Right lobe of liver (tissue), 6 donors: Measurements from ENCODE around the gene EPB41. TPM values are rescaled to one million over a fixed set of nuclear protein-coding genes. Genes with fewer than 3 reads are reported as not detected.

Source experiments
- ATAC-seq, 4 donors: fragments of 200-7000 bp; cut with Tn5 transposase; one replicate each; pipeline ENCODE4 v1.9.1; 2020; ENCODE audit warnings: mild to moderate bottlenecking in 4 of 4, moderate library complexity in 4 of 4
- DNase-seq, 3 donors: peaks; one replicate each; pipeline ENCODE4 v3.0.0-alpha.2; 2020
- H3K27ac ChIP-seq, 3 donors: fragments of 200-600 bp; one replicate each; pipeline ENCODE4 v1.8.0; 2022
- H3K27me3 ChIP-seq, 2 donors: fragments of 200-600 bp; one replicate each; pipeline ENCODE4 v1.8.0; 2022
- H3K36me3 ChIP-seq, 4 donors: fragments of 200-600 bp; sonication (generic) in 1 of 4; one replicate each; pipeline versions ENCODE4 v1.5.1 to v1.8.0; 2017 to 2022; ENCODE audit warnings: control low read depth in 1 of 4
- H3K4me1 ChIP-seq, 4 donors: fragments of 200-600 bp; sonication (generic) in 1 of 4; one replicate each; pipeline versions ENCODE4 v1.5.1 to v1.8.0; 2017 to 2022; ENCODE audit warnings: control low read depth in 1 of 4
- H3K4me3 ChIP-seq, 3 donors: fragments of 200-600 bp; one replicate each; pipeline ENCODE4 v1.8.0; 2022
- H3K9me3 ChIP-seq, 4 donors: fragments of 200-600 bp; sonication (generic) in 1 of 4; one replicate each; pipeline versions ENCODE4 v1.5.1 to v1.8.0; 2017 to 2022; ENCODE audit warnings: control low read depth in 1 of 4
- CTCF ChIP-seq, 4 donors: fragments of 200-600 bp in 3 of 4; fragments of 450-650 bp in 1 of 4; IDR thresholded peaks; one replicate each; pipeline versions ENCODE4 v1.5.1 to v1.8.0; 2016 to 2022; ENCODE audit warnings: antibody characterized with exemption in 4 of 4, mild to moderate bottlenecking in 2 of 4
- POLR2A ChIP-seq: fragments of 450-650 bp; IDR thresholded peaks from one replicate; pipeline ENCODE4 v1.6.1; 2017; ENCODE audit warnings: antibody characterized with exemption, mild to moderate bottlenecking
- WGBS: methylation state at CpG from one replicate; pipeline ENCODE4 v1.1.6; 2018; ENCODE audit warnings: low coverage, low lambda C conversion rate; ENCODE audit not compliant: insufficient coverage; ENCODE audit errors: missing lambda C conversion rate; 5-methylcytosine and 5-hydroxymethylcytosine counted together
- intact Hi-C, 2 donors: fragments of 100-400 bp; cut with DNase I; formaldehyde crosslinking; loops; one replicate each; pipeline versions ENCODE4 v1.11.2 to v1.14.1; 2022
- total RNA-seq, 6 experiments: library from RNA; depleted of rRNA in 2 of 6; stranded (reverse); fragments of >200 nt in 2 of 6; fragmentation: NEBNext Ultra II Directional in 3 of 6; extraction: Animal tissue kit (Norgen Biotek cat#: 25700) in 3 of 6; gene quantifications; one replicate each; pipeline versions ENCODE4 v1.1.0 to v1.2.4, GENCODE V29; 2016 to 2023
- donor health status: DM: no; HTN: yes; CAD: no.
- donor health status: DM: no; HTN: no; CAD: no.
- donor health status: DM: no; HTN: no; CAD: no.
- donor health status: DM: no; HTN: yes; CAD: no.
- donor health status: DM: no; HTN: yes; CAD: no.

The EPB41 gene
- total RNA-seq, 6 experiments from 2014 or later: 35.3 to 58.7 (median 49.2) TPM

GRCh38 chr1:29133861-29134694 is 219.7 kb downstream of the EPB41 start:
- WGBS: 82% methylated on average over 12 of the region's 55 CpGs
- TF ChIP-seq POLR2A (no peak), CTCF (IDR thresholded peaks at IDR 0.05) (no peak)

GRCh38 chr1:29134695-29135028 is 220.3 kb downstream of the EPB41 start:
- Histone ChIP-seq H3K9me3 (no peaks in the 10 kb centered on the region), H3K27me3 (no peaks in the 10 kb centered on the region), H3K36me3 (no peaks in the 10 kb centered on the region), H3K4me3 (no peak overlapping the region), H3K27ac (no peak overlapping the region), H3K4me1 (peaks cover 0 to 9% (median 4%) of the 10 kb centered on the region in 4 donors)
- no CpG with 5 or more reads among the region's 10 CpGs for WGBS
- DNase-seq: no peak
- TF ChIP-seq POLR2A (no peak), CTCF (IDR thresholded peaks at IDR 0.05) (no peak)
- intact Hi-C loops: no loop called here
- no peak for ATAC-seq

More at GRCh38 chr1:29133861-29134694, 219.7 kb downstream of the EPB41 start:
- ATAC-seq (no peak), DNase-seq (no peak)
- H3K4me3 ChIP-seq: no peak overlapping the region
- intact Hi-C loops: no loop called here
- H3K36me3 ChIP-seq: no peaks in the 10 kb centered on the region
- peaks cover 0 to 9% (median 4%) of the 10 kb centered on the region in 4 donors for H3K4me1 ChIP-seq
- H3K9me3 ChIP-seq: no peaks in the 10 kb centered on the region
- H3K27me3 ChIP-seq: no peaks in the 10 kb centered on the region
- no peak overlapping the region for H3K27ac ChIP-seq

- no peaks in the 10 kb centered on the region for H3K36me3 ChIP-seq
- peaks cover 0 to 9% (median 4%) of the 10 kb centered on the region in 4 donors for H3K4me1 ChIP-seq
- H3K27me3 ChIP-seq: no peaks in the 10 kb centered on the region
- peak overlapping the region in 1 of 3 donors; percentile 29 for H3K27ac ChIP-seq
- intact Hi-C loops: no loop called here
- WGBS: 19% methylated on average over 14 of the region's 14 CpGs
- H3K9me3 ChIP-seq: no peaks in the 10 kb centered on the region
- ATAC-seq (peak; percentile 93 to 97 (median 96)), DNase-seq (peak; percentile 76 to 88 (median 86))
- H3K4me3 ChIP-seq: no peak overlapping the region
- TF ChIP-seq POLR2A (no peak), CTCF (IDR thresholded peaks at IDR 0.05) (no peak)
These were observed 222.1 kb downstream of the EPB41 start for GRCh38 chr1:29136391-29136915.

- ATAC-seq (no peak), DNase-seq (no peak)
- H3K27me3 ChIP-seq: no peaks in the 10 kb centered on the region
- intact Hi-C loops: no loop called here
- peaks cover 0 to 27% (median 8%) of the 10 kb centered on the region in 4 donors for H3K4me1 ChIP-seq
- no peak for TF ChIP-seq POLR2A
- no peak for TF ChIP-seq CTCF (IDR thresholded peaks at IDR 0.05)
- H3K36me3 ChIP-seq: peaks cover 0 to 14% (median 2%) of the 10 kb centered on the region in 4 donors
- H3K9me3 ChIP-seq: no peaks in the 10 kb centered on the region
- H3K4me3 ChIP-seq: no peak overlapping the region
- WGBS: 32% methylated on average over 2 of the region's 2 CpGs
- no peak overlapping the region for H3K27ac ChIP-seq
These were observed 228.3 kb downstream of the EPB41 start for GRCh38 chr1:29142714-29143113.
